Stimulated activated CD8-positive, alpha-beta memory T cell treated with anti-CD3 and anti-CD28 coated beads, Interleukin-15, amount 100 ng/mL, for 1 hour (primary cell): ENCODE measurements around the gene ENDOD1.
"Not testable (repeated sequence)": the region's sequence is repeated elsewhere in the genome, so short reads cannot be mapped to it uniquely, and the experiment has no call there.

Experiments used
- DNase-seq: peaks from one replicate; pipeline ENCODE4 v3.0.0-alpha.2; 2020; ENCODE audit warnings: low read depth

Gene ENDOD1

GRCh38 chr11:95104121-95104830, 14.6 kb downstream of the ENDOD1 start:
- no peak for DNase-seq

- DNase-seq = no peak
Observed at GRCh38 chr11:95104856-95105255, 15.2 kb downstream of the ENDOD1 start.

- DNase-seq = no peak
Observed at GRCh38 chr11:95108159-95108611, 18.5 kb downstream of the ENDOD1 start.

GRCh38 chr11:95108671-95109551, 19.3 kb downstream of the ENDOD1 start:
- DNase-seq = no peak

- not testable (repeated sequence) for DNase-seq
Observed at GRCh38 chr11:95111471-95111870, 21.8 kb downstream of the ENDOD1 start.

- DNase-seq = no peak
Observed at GRCh38 chr11:95111923-95112540, 22.4 kb downstream of the ENDOD1 start.

GRCh38 chr11:95115597-95115996, 26.0 kb downstream of the ENDOD1 start:
- no peak for DNase-seq

GRCh38 chr11:95119361-95120060, 29.9 kb downstream of the ENDOD1 start:
- no peak for DNase-seq

GRCh38 chr11:95121698-95122097, 32.1 kb downstream of the ENDOD1 start:
- no peak for DNase-seq

GRCh38 chr11:95123556-95123955, 33.9 kb downstream of the ENDOD1 start:
- DNase-seq = no peak

GRCh38 chr11:95128602-95129001, 39.0 kb downstream of the ENDOD1 start:
- DNase-seq = no peak

- DNase-seq = no peak
Observed at GRCh38 chr11:95132956-95133355, 43.3 kb downstream of the ENDOD1 start.

GRCh38 chr11:95134491-95134890, 44.8 kb downstream of the ENDOD1 start:
- no peak for DNase-seq

GRCh38 chr11:95135155-95135554, 45.5 kb downstream of the ENDOD1 start:
- no peak for DNase-seq

- no peak for DNase-seq
Observed at GRCh38 chr11:95135880-95136279, 46.2 kb downstream of the ENDOD1 start.

- not testable (repeated sequence) for DNase-seq
Observed at GRCh38 chr11:95136747-95137146, 47.1 kb downstream of the ENDOD1 start.

GRCh38 chr11:95137299-95137698, 47.7 kb downstream of the ENDOD1 start:
- DNase-seq = no peak

- DNase-seq = no peak
Observed at GRCh38 chr11:95138448-95138847, 48.8 kb downstream of the ENDOD1 start.

GRCh38 chr11:95140397-95141033, 50.9 kb downstream of the ENDOD1 start:
- no peak for DNase-seq

GRCh38 chr11:95142431-95142830, 52.8 kb downstream of the ENDOD1 start:
- DNase-seq = no peak

GRCh38 chr11:95143106-95143681, 53.5 kb downstream of the ENDOD1 start:
- no peak for DNase-seq
